GM20000 (cell line): ENCODE results near the gene FAM162A.

Experiments
- DNase-seq: peaks from one replicate; pipeline ENCODE4 v3.0.0; 2012; ENCODE audit warnings: low spot score
- CTCF ChIP-seq: IDR thresholded peaks from 2 replicates; pipeline ENCODE4 v1.5.1; 2012; ENCODE audit warnings: mild to moderate bottlenecking, control low read depth; ENCODE audit errors: extremely low read depth, missing control alignments

The FAM162A gene

GRCh38 chr3:122383771-122384697, at the start of gene FAM162A:
TSS of gene FAM162A (plus strand) at chr3:122384182. CDS start at chr3:122384266, 84 bp downstream.
- peak; percentile 65 for TF ChIP-seq CTCF
- DNase-seq, result peak; percentile 91

GRCh38 chr3:122342803-122343202, 41.2 kb upstream of the FAM162A start:
- TF ChIP-seq CTCF, result no peak
- no peak for DNase-seq

GRCh38 chr3:122343654-122344053, 40.3 kb upstream of the FAM162A start:
- DNase-seq, result no peak
- TF ChIP-seq CTCF, result no peak

- DNase-seq, result no peak
- no peak for TF ChIP-seq CTCF
Observed at GRCh38 chr3:122349171-122349570, 34.8 kb upstream of the FAM162A start.

- DNase-seq, result no peak
- TF ChIP-seq CTCF, result no peak
Observed at GRCh38 chr3:122350814-122351418, 33.1 kb upstream of the FAM162A start.

GRCh38 chr3:122351612-122352011, 32.4 kb upstream of the FAM162A start:
- DNase-seq, result no peak
- TF ChIP-seq CTCF, result no peak

GRCh38 chr3:122353215-122353614, 30.8 kb upstream of the FAM162A start:
- no peak for TF ChIP-seq CTCF
- no peak for DNase-seq
